Measurements from ENCODE around the gene CPSF4L.

- TF ChIP-seq CTCF (IDR thresholded peaks at IDR 0.05; ENCODE audit: insufficient read depth, low read length) = no peak
- TF ChIP-seq POLR2AphosphoS5 (IDR thresholded peaks at IDR 0.05; ENCODE audit: low read depth) = no peak
- no peak for TF ChIP-seq GABPA (IDR thresholded peaks at IDR 0.05; ENCODE audit: low read depth)
- no peak for TF ChIP-seq REST (IDR thresholded peaks at IDR 0.05; ENCODE audit: insufficient replicate concordance, low read depth)
- no peak for TF ChIP-seq SPI1 (IDR thresholded peaks at IDR 0.05; ENCODE audit: borderline replicate concordance, low read depth)
Observed at GRCh38 chr17:73265646-73266640, 4.3 kb upstream of the CPSF4L start.

Measured in HL-60 (cell line).